Hepatocyte (in vitro differentiated cells): ENCODE results near the gene ANO1. TPM values are rescaled to one million over a fixed set of nuclear protein-coding genes. Genes with fewer than 3 reads are reported as not detected.

Source experiments
- DNase-seq: peaks from one replicate; pipeline ENCODE4 v3.0.0-alpha.2; 2016; ENCODE audit warnings: low spot score
- H2AFZ ChIP-seq: fragments of 200-600 bp; sonication (generic); 2 replicates; pipeline ENCODE4 v1.6.0; 2016; ENCODE audit warnings: antibody characterized with exemption, mild to moderate bottlenecking
- H3K27ac ChIP-seq: fragments of 200-600 bp; sonication (generic); 2 replicates; pipeline ENCODE4 v1.5.1; 2016; ENCODE audit warnings: mild to moderate bottlenecking
- H3K27me3 ChIP-seq: fragments of 200-600 bp; sonication (generic); 2 replicates; pipeline ENCODE4 v1.6.1; 2016
- H3K36me3 ChIP-seq: fragments of 200-600 bp; sonication (generic); replicated peaks from 2 replicates; pipeline ENCODE4 v1.5.1; 2016; ENCODE audit warnings: low read depth; ENCODE audit not compliant: insufficient read depth
- H3K4me1 ChIP-seq: fragments of 200-600 bp; sonication (generic); 2 replicates; pipeline ENCODE4 v1.5.1; 2016; ENCODE audit warnings: mild to moderate bottlenecking, moderate library complexity; ENCODE audit not compliant: insufficient read depth
- H3K4me2 ChIP-seq: fragments of 200-600 bp; sonication (generic); 2 replicates; pipeline ENCODE4 v1.6.0; 2016
- H3K4me3 ChIP-seq: fragments of 200-600 bp; sonication (generic); 2 replicates; pipeline ENCODE4 v1.5.1; 2016; ENCODE audit warnings: mild to moderate bottlenecking
- H3K79me2 ChIP-seq: fragments of 200-600 bp; sonication (generic); 2 replicates; pipeline ENCODE4 v1.6.0; 2017; ENCODE audit warnings: mild to moderate bottlenecking
- H3K9me2 ChIP-seq: fragments of 200-600 bp; sonication (generic); replicated peaks from 2 replicates; pipeline ENCODE4 v1.6.0; 2017; ENCODE audit warnings: mild to moderate bottlenecking; ENCODE audit not compliant: insufficient read depth
- H3K9me3 ChIP-seq: fragments of 200-600 bp; sonication (generic); 2 replicates; pipeline ENCODE4 v1.5.1; 2016; ENCODE audit warnings: low read depth, mild to moderate bottlenecking
- H4K20me1 ChIP-seq: fragments of 200-600 bp; sonication (generic); 2 replicates; pipeline ENCODE4 v1.6.0; 2016; ENCODE audit warnings: mild to moderate bottlenecking; ENCODE audit not compliant: insufficient read depth, poor library complexity, severe bottlenecking
- EZH2 ChIP-seq: fragments of 200-600 bp; sonication (generic); IDR thresholded peaks from 2 replicates; pipeline ENCODE4 v1.6.1; 2016; ENCODE audit warnings: antibody characterized with exemption, mild to moderate bottlenecking, borderline replicate concordance
- EZH2phosphoT487 ChIP-seq: fragments of 200-600 bp; sonication (generic); IDR thresholded peaks from one replicate; pipeline ENCODE4 v1.6.1; 2018; ENCODE audit warnings: antibody characterized with exemption, mild to moderate bottlenecking, low read depth, moderate library complexity; ENCODE audit not compliant: unreplicated experiment, severe bottlenecking
- WGBS: methylation state at CpG from one replicate; pipeline ENCODE4 v1.1.6; 2016; ENCODE audit warnings: low lambda C conversion rate; ENCODE audit errors: missing lambda C conversion rate; 5-methylcytosine and 5-hydroxymethylcytosine counted together
- polyA plus RNA-seq: library from polyadenylated mRNA; unstranded; fragments of >200 nt; fragmentation: Nextera tagmentation; extraction: Ambion mirVana; gene quantifications from 2 replicates; pipeline ENCODE4 v1.2.1, GENCODE V29; 2016
- total RNA-seq: library from RNA; depleted of rRNA; stranded (reverse); fragments of >200 nt; gene quantifications from 2 replicates; pipeline ENCODE4 v1.2.3, GENCODE V29; 2014
- TF ChIP-seq, protein P1 (sequence below): fragments of 200-600 bp; sonication (generic); IDR thresholded peaks from 2 replicates; pipeline ENCODE4 v1.5.1; 2016; ENCODE audit warnings: antibody characterized with exemption, mild to moderate bottlenecking; ENCODE audit not compliant: poor library complexity

The ANO1 gene
- total and polyA plus RNA-seq, 2 experiments from 2014 or later = 6.2 to 12.1 TPM

DNA sequence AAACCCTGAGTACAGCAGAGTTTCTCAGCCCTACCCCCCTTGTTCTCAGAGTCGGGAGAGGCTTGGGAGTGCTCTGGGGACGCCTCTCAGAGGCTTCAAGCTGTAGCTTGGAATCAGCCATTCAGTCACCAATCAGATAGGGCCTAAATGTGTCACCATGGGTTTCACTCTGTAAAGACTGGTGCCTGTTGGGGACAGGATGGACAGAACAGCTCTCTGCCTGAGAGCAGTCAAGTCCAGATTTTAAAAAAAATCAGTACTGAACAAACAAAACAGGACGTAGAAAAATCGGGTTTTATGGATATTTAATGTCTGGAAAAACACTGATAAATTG is 126.3 kb downstream of the ANO1 start:
- peaks cover 30% of the 10 kb centered on the region for H3K79me2 ChIP-seq
- H3K9me2 ChIP-seq = no peaks in the 10 kb centered on the region
- peaks cover 17% of the 10 kb centered on the region for H4K20me1 ChIP-seq
- peak overlapping the region; percentile 96 for H3K27ac ChIP-seq
- no peak overlapping the region for H2AFZ ChIP-seq
- peaks cover 12% of the 10 kb centered on the region for H3K4me1 ChIP-seq
- peak overlapping the region; percentile 94 for H3K4me2 ChIP-seq
- WGBS = 50% methylated on average over 4 of the region's 4 CpGs
- no peaks in the 10 kb centered on the region for H3K9me3 ChIP-seq
- TF ChIP-seq EZH2 = no peak
- peak; percentile 35 for DNase-seq
- no peaks in the 10 kb centered on the region for H3K36me3 ChIP-seq
- peak overlapping the region; percentile 41 for H3K4me3 ChIP-seq
- no peaks in the 10 kb centered on the region for H3K27me3 ChIP-seq

DNA sequence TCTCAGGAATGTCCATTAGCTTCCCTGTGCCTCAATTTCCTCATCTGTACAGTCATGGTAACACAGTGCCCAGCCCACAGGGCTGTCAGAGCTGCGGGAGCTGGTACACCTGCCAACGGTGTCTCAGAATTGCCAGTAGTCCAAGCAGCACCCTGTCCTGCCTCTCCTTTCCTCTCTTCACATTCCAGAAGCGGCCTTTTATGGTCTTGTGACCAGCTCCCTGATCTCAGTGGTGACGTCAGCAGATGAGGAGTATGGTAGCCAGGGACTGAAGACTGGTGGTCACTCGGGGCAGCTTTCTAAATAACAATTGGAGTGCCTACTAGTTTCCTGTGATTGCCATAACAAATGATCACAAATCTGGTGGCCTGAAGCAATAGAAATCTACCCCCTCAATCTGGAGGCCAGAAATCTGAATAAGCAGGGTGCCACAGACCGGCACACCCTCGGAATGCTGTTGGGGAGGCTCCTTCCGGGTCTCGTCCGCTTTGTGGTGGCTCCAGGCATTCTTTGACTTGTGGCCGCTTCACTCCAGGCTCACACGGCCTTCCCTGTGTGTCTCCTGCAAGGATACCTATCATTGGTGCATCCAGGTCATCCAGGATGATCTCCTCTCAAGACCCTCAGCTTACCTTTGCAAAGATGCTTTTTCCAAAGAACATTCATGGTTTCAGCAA is 127.1 kb downstream of the ANO1 start:
- Histone ChIP-seq H3K4me1 (peaks cover 12% of the 10 kb centered on the region), H3K79me2 (peaks cover 30% of the 10 kb centered on the region), H3K4me2 (peak overlapping the region; percentile 94), H4K20me1 (peaks cover 17% of the 10 kb centered on the region), H3K27ac (peak overlapping the region; percentile 96), H3K9me3 (no peaks in the 10 kb centered on the region), H2AFZ (no peak overlapping the region), H3K4me3 (no peak overlapping the region), H3K9me2 (no peaks in the 10 kb centered on the region), H3K27me3 (no peaks in the 10 kb centered on the region), H3K36me3 (no peaks in the 10 kb centered on the region)
- 88% methylated on average over 12 of the region's 12 CpGs for WGBS
- no peak for TF ChIP-seq EZH2
- no peak for TF ChIP-seq EZH2phosphoT487
- TF ChIP-seq, protein P1, sequence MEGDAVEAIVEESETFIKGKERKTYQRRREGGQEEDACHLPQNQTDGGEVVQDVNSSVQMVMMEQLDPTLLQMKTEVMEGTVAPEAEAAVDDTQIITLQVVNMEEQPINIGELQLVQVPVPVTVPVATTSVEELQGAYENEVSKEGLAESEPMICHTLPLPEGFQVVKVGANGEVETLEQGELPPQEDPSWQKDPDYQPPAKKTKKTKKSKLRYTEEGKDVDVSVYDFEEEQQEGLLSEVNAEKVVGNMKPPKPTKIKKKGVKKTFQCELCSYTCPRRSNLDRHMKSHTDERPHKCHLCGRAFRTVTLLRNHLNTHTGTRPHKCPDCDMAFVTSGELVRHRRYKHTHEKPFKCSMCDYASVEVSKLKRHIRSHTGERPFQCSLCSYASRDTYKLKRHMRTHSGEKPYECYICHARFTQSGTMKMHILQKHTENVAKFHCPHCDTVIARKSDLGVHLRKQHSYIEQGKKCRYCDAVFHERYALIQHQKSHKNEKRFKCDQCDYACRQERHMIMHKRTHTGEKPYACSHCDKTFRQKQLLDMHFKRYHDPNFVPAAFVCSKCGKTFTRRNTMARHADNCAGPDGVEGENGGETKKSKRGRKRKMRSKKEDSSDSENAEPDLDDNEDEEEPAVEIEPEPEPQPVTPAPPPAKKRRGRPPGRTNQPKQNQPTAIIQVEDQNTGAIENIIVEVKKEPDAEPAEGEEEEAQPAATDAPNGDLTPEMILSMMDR = no peak
- no peak for DNase-seq

DNA sequence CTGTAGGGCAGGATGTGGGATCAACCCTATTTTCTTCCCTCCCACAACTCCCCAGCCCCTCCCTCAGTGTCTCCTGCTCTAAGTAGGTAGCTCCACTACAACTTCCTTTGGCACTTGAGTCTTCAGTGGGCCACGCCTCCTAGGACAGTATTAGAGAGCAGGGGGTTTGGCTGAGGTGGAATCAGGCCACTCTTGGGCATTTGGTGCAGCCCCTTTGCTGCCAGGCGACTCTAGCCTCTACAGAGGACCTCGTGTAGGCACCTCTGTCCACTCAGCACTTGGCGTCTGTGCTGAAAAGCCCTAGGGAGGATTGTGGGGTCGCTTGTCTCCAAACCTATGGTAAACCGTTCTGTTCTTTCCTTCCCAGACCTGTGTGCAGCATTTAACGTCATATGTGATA is 127.6 kb downstream of the ANO1 start:
- no peaks in the 10 kb centered on the region for H3K27me3 ChIP-seq
- H3K79me2 ChIP-seq = peaks cover 30% of the 10 kb centered on the region
- no peaks in the 10 kb centered on the region for H3K9me3 ChIP-seq
- WGBS = 94% methylated on average over 7 of the region's 7 CpGs
- no peak for TF ChIP-seq EZH2phosphoT487
- H4K20me1 ChIP-seq = peaks cover 17% of the 10 kb centered on the region
- no peaks in the 10 kb centered on the region for H3K36me3 ChIP-seq
- H3K9me2 ChIP-seq = no peaks in the 10 kb centered on the region
- H3K4me3 ChIP-seq = no peak overlapping the region
- H2AFZ ChIP-seq = no peak overlapping the region
- peaks cover 12% of the 10 kb centered on the region for H3K4me1 ChIP-seq
- DNase-seq = no peak
- no peak overlapping the region for H3K27ac ChIP-seq
- H3K4me2 ChIP-seq = no peak overlapping the region

DNA sequence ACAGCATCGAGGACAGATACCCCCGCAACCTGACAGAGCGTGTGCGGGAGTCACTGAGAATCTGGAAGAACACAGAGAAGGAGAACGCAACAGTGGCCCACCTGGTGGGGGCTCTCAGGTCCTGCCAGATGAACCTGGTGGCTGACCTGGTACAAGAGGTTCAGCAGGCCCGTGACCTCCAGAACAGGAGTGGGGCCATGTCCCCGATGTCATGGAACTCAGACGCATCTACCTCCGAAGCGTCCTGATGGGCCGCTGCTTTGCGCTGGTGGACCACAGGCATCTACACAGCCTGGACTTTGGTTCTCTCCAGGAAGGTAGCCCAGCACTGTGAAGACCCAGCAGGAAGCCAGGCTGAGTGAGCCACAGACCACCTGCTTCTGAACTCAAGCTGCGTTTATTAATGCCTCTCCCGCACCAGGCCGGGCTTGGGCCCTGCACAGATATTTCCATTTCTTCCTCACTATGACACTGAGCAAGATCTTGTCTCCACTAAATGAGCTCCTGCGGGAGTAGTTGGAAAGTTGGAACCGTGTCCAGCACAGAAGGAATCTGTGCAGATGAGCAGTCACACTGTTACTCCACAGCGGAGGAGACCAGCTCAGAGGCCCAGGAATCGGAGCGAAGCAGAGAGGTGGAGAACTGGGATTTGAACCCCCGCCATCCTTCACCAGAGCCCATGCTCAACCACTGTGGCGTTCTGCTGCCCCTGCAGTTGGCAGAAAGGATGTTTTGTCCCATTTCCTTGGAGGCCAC is 128.3 kb downstream of the ANO1 start:
- Histone ChIP-seq H3K36me3 (no peaks in the 10 kb centered on the region), H3K9me2 (no peaks in the 10 kb centered on the region), H3K27ac (no peak overlapping the region), H3K9me3 (no peaks in the 10 kb centered on the region), H3K79me2 (peaks cover 30% of the 10 kb centered on the region), H4K20me1 (peaks cover 17% of the 10 kb centered on the region), H3K4me1 (peaks cover 12% of the 10 kb centered on the region), H3K4me2 (no peak overlapping the region), H3K4me3 (no peak overlapping the region), H3K27me3 (no peaks in the 10 kb centered on the region), H2AFZ (no peak overlapping the region)
- TF ChIP-seq, protein P1 = no peak
- TF ChIP-seq EZH2 (no peak), EZH2phosphoT487 (no peak)
- WGBS = 97% methylated on average over 22 of the region's 22 CpGs
- DNase-seq = no peak
